ENCODE data around the gene DENND6A.

Gene DENND6A

DNA sequence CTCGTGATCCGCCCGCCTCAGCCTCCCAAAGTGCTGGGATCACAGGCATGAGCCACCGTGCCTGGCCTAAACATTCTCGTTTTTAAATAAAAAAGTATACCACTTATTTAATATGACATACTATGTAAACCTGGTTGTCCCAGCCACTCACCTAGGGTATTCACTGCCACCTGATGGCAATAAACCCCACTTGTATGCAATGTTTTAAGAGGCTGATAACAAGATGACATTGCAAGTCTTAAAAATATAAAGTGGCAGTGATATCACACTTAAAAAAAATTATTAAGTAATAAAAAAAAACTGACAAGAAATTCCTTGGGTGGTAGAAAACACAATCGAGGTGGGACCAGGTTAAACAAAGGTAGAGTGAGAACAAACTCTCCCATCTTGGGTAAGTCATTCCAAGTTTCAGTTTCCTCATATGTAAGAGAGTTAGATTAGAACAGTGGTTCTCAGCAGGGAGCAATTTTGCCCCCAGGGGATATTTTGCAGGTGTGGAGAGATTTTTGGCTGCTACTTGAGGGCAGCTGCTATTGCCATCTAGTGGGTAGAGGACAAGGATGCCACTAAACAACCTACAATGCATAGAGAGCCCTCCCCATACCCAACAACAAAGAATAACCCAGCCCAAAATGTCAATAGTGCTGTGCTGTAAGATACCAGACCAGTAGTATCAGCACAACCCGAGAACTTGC lies 110.3 kb downstream of the DENND6A start:
- in situ Hi-C loops (cut with HindIII; ENCODE audit: low sequenced_read_pairs) = no loop called here

DNA sequence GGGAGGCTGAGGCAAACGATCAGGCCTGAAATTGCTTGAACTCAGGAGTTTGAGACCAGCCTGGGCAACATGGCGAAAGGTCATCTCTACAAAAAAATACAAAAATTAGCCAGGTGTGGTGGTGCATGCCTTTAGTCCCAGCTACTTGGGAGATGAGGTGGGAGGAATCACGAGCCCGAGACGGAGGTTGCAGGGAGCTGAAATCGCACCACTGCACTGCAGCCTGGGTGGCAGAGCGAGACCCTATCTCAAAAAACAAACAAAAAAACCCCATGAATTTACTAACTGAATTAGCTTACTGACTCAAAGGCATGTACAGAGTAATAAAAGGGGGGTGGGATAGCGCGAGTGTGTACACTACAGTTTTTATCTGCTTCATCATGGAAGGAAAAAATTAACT lies 115.1 kb downstream of the DENND6A start:
- in situ Hi-C loops (cut with HindIII; ENCODE audit: low sequenced_read_pairs) = no loop called here

DNA sequence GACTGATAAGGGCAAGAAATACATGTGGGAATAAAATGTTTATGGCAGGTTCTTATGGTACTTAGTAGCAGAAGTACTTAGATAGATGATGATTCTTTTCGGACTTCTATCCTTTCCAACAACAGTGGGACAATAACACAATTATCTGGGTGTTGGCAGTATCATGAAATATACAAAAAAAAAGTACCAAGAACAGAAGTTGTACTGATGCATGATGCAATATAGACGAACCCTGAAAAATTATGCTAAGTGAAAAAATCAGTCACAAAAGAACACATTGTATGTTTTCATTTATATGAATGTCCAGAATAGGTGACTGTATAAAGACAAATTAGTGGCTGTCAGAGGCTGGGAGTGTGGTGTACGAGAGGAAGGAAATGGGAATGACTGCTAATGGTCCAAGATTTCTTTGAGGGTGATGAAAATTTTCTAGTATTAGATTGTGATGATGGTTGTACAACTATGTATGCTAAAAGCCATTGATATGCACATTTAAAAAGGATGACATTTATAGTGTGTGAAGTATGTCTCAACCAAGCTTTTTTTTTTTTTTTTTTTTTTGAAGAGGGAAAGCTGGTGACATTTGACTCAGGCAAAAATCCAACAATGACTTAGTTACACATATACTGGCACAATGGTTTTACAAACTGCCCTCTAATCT lies 116.8 kb downstream of the DENND6A start:
- in situ Hi-C loops (cut with HindIII; ENCODE audit: low sequenced_read_pairs) = no loop called here
